Retina (tissue), 1 donor: ENCODE results near the gene CD19.
A peak's percentile ranks its signal among the peaks of the same experiment; 100 is the strongest.
"Not testable (repeated sequence)": the region's sequence is repeated elsewhere in the genome, so short reads cannot be mapped to it uniquely, and the experiment has no call there.

Experiments used
- DNase-seq: peaks from one replicate; pipeline ENCODE4 v3.0.0-alpha.2; 2016

The CD19 gene

GRCh38 chr16:28931801-28932225 lies at the start of gene CD19:
TSS of gene CD19 (plus strand) at chr16:28931971. CDS start at chr16:28932001, 30 bp downstream.
- no peak for DNase-seq

GRCh38 chr16:28882551-28883160 lies 49.1 kb upstream of the CD19 start:
- DNase-seq, result peak; percentile 69

DNA sequence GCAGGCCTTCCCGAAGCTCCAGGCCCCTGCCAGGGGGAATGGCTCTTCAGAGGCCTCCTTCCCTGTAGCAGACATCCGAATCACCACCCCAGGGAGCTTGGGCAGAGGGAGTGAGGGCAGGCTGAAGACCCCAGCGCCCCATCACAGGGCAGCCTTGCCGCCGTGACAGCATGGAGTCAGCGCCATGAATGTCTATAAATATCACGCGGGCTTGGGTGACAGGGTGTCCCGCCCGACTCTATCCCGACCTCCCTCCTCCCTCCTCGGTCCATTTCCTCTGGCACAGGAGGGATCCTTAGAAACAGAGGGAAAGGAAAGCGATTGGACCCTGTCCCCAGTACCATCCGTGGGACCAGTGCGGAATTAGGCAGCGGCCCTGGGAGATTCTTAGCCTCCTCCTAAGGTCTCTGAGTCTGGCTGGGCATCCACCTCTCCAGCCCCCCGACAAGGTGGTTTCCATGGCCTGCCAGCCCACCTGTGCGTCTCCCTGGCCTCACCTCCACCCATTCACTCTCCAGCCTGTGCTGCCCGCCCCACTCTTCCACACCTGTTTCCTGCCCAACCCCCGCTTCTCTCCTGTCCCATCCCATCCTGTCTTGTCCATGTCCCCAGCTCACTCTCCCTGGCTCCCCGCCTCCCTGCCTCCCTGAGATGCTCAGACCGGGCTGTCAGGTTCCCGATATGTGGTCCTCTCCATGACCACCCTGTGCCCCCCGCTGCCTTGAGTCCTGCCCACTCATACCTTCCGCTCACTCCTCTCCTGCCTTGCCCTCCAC lies 48.4 kb upstream of the CD19 start:
- no peak for DNase-seq

GRCh38 chr16:28884045-28884444 lies 47.7 kb upstream of the CD19 start:
- DNase-seq, result no peak

DNA sequence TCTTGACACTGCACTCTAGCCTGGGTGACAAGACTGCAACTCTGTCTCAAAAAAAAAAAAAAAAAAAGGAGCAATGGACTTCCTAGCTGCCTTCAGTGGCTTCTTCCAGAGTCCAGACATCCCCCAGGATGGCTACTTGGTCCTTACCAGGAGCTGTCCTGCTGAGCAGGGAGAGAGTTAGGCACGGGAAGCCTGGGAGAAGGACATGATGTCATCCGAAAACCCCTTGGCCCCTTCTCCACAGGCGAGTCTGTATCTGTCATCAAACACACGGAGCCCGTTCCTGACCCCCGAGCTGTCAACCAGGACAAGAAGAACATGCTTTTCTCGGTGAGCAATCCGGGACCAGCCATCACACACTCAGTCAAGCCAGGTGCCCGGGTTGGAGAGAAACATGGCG lies 44.8 kb upstream of the CD19 start:
- DNase-seq, result no peak

GRCh38 chr16:28890355-28890754 lies 41.4 kb upstream of the CD19 start:
- DNase-seq, result not testable (repeated sequence)

- DNase-seq, result no peak
Observed at GRCh38 chr16:28891964-28892890, 39.5 kb upstream of the CD19 start.

DNA sequence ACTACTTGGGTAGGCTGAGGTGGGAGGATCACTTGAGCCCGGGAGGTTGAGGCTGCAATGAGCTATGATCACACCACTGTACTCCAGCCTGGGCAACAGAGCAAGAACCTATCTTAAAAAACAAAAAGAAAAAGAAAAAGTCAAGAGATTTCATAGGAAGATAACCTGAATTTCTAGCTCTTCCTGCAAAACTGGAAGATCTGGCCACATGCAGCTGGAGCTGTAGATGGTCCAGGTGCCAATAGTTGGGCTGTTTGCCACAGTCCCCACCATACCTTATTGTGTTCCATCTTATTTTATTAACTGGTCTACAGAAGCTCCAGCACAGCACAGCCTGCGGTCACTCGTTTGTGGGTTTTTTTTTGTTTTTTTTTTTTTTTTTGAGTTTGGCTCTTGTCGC lies 38.5 kb upstream of the CD19 start:
- DNase-seq, result no peak

DNA sequence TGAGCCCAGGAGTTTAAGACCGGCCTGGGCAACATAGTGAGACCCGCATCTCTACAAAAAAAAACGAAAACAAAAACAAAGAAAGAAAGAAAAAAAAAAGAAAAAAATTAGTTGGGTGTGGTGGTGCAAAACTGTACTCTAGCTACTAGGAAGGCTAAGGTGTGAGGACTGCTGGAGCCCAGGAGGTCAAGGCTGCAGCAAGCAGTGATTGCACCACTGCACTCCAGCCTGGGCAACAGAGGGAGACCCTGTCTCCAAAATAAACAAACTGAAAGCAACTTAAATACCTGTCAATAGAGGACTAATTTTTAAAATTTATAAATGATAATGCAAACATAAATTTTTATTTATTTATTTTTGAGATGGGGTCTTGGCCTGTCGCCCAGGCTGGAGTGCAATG lies 36.2 kb upstream of the CD19 start:
- no peak for DNase-seq

- no peak for DNase-seq
Observed at GRCh38 chr16:28897826-28898225, 33.9 kb upstream of the CD19 start.

DNA sequence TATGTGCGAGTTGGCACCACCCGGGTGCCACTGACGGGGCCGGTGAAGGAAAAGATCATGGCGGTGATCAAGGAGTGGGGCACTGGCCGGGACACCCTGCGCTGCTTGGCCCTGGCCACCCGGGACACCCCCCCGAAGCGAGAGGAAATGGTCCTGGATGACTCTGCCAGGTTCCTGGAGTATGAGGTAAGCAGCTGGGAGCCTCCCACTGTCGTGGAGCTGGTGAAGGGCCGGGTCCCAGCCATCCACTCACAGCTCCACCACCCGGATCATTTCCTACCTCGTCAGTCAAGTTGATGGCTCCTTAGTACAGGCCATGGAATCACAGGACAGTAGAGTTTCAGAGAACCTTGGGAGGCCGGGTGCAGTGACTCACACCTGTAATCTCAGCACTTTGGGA lies 33.5 kb upstream of the CD19 start:
- no peak for DNase-seq

DNA sequence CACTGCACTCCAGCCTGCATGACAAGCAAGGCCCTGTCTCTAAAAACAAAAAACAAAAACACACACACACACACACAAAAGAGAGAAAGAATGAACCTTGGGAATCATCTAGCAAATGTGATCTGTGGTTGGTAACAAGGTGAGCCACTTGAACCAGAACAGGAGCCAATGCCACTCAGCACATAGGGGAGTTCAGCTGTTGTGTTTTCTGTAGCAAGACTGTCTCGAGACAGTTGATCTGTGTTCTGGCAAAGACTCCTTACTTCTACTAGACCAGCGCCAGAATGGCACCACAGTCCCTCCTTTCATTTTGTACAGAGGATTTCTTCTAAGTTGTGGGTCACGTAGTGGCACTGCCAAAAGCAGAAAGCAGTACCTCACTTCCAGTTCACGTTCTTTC lies 32.8 kb upstream of the CD19 start:
- DNase-seq, result no peak

- DNase-seq, result no peak
Observed at GRCh38 chr16:28899882-28900590, 31.7 kb upstream of the CD19 start.

DNA sequence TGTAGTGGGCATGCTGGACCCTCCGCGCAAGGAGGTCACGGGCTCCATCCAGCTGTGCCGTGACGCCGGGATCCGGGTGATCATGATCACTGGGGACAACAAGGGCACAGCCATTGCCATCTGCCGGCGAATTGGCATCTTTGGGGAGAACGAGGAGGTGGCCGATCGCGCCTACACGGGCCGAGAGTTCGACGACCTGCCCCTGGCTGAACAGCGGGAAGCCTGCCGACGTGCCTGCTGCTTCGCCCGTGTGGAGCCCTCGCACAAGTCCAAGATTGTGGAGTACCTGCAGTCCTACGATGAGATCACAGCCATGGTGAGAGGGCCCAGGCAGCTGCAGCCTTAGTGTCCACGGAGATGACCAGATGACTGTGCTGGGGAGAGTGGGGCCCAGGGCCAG lies 31.2 kb upstream of the CD19 start:
- no peak for DNase-seq

DNA sequence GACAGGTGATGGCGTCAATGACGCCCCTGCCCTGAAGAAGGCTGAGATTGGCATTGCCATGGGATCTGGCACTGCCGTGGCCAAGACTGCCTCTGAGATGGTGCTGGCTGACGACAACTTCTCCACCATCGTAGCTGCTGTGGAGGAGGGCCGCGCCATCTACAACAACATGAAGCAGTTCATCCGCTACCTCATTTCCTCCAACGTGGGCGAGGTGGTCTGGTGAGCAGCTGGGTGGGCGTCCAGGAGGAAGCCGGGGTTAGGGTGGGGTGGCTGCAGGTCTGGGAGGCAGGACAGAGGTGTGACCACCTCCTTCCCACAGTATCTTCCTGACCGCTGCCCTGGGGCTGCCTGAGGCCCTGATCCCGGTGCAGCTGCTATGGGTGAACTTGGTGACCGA lies 29.9 kb upstream of the CD19 start:
- DNase-seq, result no peak

DNA sequence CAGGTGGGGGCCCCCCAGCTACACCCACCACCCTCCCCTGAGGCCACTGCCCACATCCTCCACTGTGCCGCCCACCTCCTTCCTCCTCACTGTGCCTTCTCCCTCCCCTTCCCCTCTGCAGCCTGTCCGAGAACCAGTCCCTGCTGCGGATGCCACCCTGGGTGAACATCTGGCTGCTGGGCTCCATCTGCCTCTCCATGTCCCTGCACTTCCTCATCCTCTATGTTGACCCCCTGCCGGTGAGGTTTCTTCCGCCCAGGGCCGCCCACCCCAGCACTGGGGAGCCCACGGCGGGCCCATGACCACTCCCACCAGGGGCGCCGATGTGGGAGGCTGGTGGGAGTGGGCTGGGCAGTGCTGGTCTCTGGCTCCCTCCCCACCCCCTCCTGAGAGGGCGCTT lies 28.9 kb upstream of the CD19 start:
- no peak for DNase-seq

DNA sequence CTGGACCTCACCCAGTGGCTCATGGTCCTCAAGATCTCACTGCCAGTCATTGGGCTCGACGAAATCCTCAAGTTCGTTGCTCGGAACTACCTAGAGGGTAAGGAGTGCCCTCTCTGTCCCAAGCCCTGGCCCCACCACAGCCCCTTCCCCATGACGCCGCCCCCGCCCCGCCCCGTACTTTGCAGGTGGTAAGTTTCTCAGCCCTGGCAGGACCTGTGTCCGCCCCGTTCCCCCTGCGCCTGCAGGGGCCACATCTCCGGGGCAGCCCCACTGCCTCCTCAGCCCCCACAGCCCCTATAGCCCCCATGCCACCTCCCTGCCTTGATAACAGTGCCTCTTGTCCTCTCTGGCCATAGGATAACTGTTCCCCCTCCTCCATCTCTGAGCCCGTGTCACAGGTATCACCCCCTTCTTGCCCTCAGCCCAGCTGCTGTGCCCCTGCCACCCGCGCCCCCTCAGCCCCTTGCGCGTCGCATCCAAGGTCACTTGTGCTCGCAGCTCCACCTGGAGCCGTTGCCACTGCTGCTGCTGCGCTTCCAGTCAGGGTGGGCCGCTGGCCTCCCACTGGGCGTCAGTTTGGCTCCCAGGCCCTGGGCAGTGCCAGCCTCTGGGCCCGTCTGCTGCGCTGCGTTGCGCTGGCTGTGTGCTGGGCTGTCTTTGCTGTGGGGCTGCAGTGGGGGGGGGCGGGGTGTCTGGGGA lies 28.3 kb upstream of the CD19 start:
- no peak for DNase-seq

- no peak for DNase-seq
Observed at GRCh38 chr16:28904363-28904762, 27.4 kb upstream of the CD19 start.

GRCh38 chr16:28904828-28905227 lies 26.9 kb upstream of the CD19 start:
- DNase-seq, result no peak

- peak; percentile 13 for DNase-seq
Observed at GRCh38 chr16:28905229-28905754, 26.5 kb upstream of the CD19 start.

DNA sequence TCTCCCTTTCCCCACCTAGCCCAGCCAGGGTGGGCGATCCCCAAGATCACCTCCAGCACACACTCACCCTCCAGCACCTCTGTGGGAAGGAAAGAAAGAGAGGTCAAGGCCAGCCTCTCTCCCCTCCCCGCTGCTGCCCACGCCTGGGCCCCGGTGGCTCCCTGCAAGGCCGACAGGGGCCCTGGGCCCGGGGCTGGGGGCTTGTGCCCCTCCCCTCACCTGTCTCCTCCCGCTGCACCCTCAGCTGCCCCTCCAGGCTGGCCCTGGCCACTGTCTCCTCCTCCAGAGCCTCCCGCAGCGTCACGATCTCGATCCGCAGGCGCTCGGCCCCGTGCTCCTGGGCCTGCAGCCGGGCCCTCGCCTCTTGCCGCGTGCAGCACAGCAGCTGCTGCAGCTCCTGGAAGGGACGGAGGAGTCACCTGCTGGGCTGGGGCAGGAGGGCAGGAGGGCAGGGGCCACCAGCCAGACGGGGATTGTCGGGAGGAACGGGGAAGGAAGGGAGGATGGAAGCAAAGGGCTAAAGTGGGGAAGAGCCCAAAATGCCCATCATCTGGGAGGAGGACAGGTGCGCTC lies 25.9 kb upstream of the CD19 start:
- DNase-seq, result peak; percentile 39
